ENCODE data around the gene HOXA1. TPM values are rescaled to one million over a fixed set of nuclear protein-coding genes. Genes with fewer than 3 reads are reported as not detected.
A peak's percentile ranks its signal among the peaks of the same experiment; 100 is the strongest.

HOXA1 gene
- polyA plus RNA-seq, 4 donors: 0.49 to 4.5 (median 0.81) TPM; not detected in 1

- Histone ChIP-seq H3K27ac (ENCODE audit: low read depth in 1 of 3, low read length in 2 of 3) (peak overlapping the region in 2 of 3 donors; percentile 67 to 88), H3K4me1 (ENCODE audit: control insufficient read depth in 3 of 3, insufficient read depth in 2 of 3, low read depth in 1 of 3, low read length in 2 of 3) (peaks cover 0 to 54% (median 3%) of the 10 kb centered on the region in 3 donors)
- peak in 1 of 2 donors; percentile 28 for DNase-seq
Measured at GRCh38 chr7:27111751-27112277, 16.0 kb upstream of the HOXA1 start.

DNA sequence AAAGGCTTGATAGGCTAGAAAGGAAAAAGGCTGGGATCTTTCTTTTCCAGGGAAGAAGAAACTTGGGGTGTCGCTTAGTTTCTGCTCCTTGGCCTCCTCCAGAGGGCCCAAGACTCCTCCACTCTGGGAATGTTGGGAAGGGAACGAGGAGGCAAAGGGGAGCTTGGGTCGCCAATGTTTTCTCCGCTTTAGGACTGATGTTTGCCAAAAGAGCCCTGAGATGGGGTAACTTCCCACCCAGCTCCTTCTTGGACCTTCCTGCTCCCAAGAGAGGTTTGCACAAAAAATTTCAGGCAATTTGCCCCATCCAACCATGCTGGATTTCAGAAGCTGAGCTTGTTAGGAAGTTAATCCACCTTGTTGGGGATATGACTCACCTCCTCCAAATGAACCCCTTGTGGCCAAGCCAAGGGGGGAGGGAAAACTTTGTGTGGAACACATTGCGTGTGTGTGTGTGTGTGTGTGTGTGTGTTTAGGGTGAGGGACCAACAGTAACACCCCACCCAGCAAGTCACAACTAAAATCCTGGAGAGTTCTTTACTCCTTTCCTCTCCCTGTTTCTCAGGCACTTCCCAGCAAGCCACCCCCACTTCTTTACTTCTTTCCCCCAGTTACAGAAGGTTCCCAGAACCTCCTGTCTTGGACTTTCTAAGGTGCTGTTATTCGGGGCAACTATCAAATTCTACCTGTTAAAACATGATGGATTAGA is 15.4 kb upstream of the HOXA1 start:
- no peak for FAIRE-seq
- DNase-seq: peak in 1 of 2 donors; percentile 41
- H3K4me3 ChIP-seq (ENCODE audit: low read depth in 1 of 3, low read length in 3 of 3): peak overlapping the region in 1 of 3 donors; percentile 24

More at GRCh38 chr7:27111751-27112277, 16.0 kb upstream of the HOXA1 start:
- peaks cover 0 to 71% (median 0%) of the 10 kb centered on the region in 3 donors for H3K27me3 ChIP-seq (ENCODE audit: control insufficient read depth in 3 of 3, insufficient read depth in 3 of 3, low read length in 3 of 3)
- H3K9me3 ChIP-seq (ENCODE audit: control insufficient read depth in 2 of 2, insufficient read depth in 1 of 2, low read depth in 1 of 2, low read length in 1 of 2): no peaks in the 10 kb centered on the region
- H3K36me3 ChIP-seq (ENCODE audit: control insufficient read depth in 3 of 3, insufficient read depth in 2 of 3, low read depth in 1 of 3, low read length in 3 of 3): peaks cover 0 to 33% (median 0%) of the 10 kb centered on the region in 3 donors
- FAIRE-seq: no peak
- peak overlapping the region in 1 of 3 donors; percentile 24 for H3K4me3 ChIP-seq (ENCODE audit: low read depth in 1 of 3, low read length in 3 of 3)
- WGBS, 3 donors: 55 to 78% (median 75%) methylated on average over 4 of the region's 4 CpGs

DNA sequence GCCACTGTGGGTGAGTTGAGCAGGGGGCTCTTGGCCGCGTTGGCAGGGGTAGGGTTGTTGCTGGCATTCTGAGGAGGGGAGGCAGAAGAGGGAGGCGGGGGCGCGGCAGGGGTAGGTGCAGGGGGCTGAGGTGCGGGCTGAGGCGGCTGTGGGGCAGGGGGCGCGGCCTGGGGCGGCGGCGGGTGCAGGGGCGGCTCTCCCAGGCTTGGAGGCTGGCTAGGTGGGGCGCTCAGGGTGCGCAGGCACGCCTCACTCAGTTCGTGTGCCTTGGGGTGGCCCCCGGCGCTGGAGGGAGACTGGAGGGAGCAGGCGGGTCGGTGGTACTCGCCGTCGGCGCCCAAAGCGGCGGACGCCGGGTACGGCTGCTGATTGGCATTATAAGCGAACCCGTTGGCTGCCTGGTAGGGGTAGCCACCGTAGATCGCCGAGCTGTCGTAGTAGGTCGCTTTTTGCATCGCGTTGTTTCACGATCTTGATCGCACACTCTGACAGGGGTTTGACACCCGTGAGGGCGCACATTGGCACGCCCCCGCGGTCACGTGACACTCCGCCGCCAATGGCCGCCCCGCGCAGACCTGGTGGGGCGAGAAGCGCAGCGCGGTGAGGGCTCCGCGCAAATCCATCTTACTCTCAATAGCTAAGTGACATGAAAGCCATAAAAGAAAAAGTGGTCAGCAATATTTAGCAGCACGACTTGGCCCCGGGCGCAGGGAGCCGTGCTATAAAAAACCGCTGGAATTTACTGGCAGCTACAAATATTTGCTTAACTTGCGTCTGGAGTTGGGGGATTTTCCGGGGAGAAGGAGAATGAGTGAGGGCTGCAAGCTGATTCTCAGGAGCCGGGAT is 14.6 kb upstream of the HOXA1 start:
- peaks cover 0 to 43% (median 3%) of the 10 kb centered on the region in 3 donors for H3K4me1 ChIP-seq (ENCODE audit: control insufficient read depth in 3 of 3, insufficient read depth in 2 of 3, low read depth in 1 of 3, low read length in 2 of 3)
- FAIRE-seq: no peak
- H3K9me3 ChIP-seq (ENCODE audit: control insufficient read depth in 2 of 2, insufficient read depth in 1 of 2, low read depth in 1 of 2, low read length in 1 of 2): no peaks in the 10 kb centered on the region
- H3K36me3 ChIP-seq (ENCODE audit: control insufficient read depth in 3 of 3, insufficient read depth in 2 of 3, low read depth in 1 of 3, low read length in 3 of 3): peaks cover 0 to 31% (median 0%) of the 10 kb centered on the region in 3 donors
- H3K4me3 ChIP-seq (ENCODE audit: low read depth in 1 of 3, low read length in 3 of 3): peak overlapping the region in 1 of 3 donors; percentile 24
- DNase-seq: peak in 1 of 2 donors; percentile 77
- peaks cover 0 to 73% (median 2%) of the 10 kb centered on the region in 3 donors for H3K27me3 ChIP-seq (ENCODE audit: control insufficient read depth in 3 of 3, insufficient read depth in 3 of 3, low read length in 3 of 3)
- peak overlapping the region in 2 of 3 donors; percentile 88 to 96 for H3K27ac ChIP-seq (ENCODE audit: low read depth in 1 of 3, low read length in 2 of 3)
- 54 to 74% (median 66%) methylated on average over 52 to 66 of the region's 66 CpGs for WGBS, 3 donors

More for the DNA sequence above, 15.4 kb upstream of the HOXA1 start:
- Histone ChIP-seq H3K36me3 (ENCODE audit: control insufficient read depth in 3 of 3, insufficient read depth in 2 of 3, low read depth in 1 of 3, low read length in 3 of 3) (peaks cover 0 to 36% (median 0%) of the 10 kb centered on the region in 3 donors), H3K27ac (ENCODE audit: low read depth in 1 of 3, low read length in 2 of 3) (peak overlapping the region in 2 of 3 donors; percentile 67 to 88), H3K27me3 (ENCODE audit: control insufficient read depth in 3 of 3, insufficient read depth in 3 of 3, low read length in 3 of 3) (peaks cover 0 to 74% (median 0%) of the 10 kb centered on the region in 3 donors), H3K4me1 (ENCODE audit: control insufficient read depth in 3 of 3, insufficient read depth in 2 of 3, low read depth in 1 of 3, low read length in 2 of 3) (peaks cover 0 to 51% (median 3%) of the 10 kb centered on the region in 3 donors), H3K9me3 (ENCODE audit: control insufficient read depth in 2 of 2, insufficient read depth in 1 of 2, low read depth in 1 of 2, low read length in 1 of 2) (no peaks in the 10 kb centered on the region)
- WGBS, 3 donors: 49 to 76% (median 61%) methylated on average over 5 to 6 of the region's 6 CpGs

GRCh38 chr7:27109466-27110185 is 13.8 kb upstream of the HOXA1 start:
- Histone ChIP-seq H3K4me3 (ENCODE audit: low read depth in 1 of 3, low read length in 3 of 3) (no peak overlapping the region), H3K27me3 (ENCODE audit: control insufficient read depth in 3 of 3, insufficient read depth in 3 of 3, low read length in 3 of 3) (peaks cover 0 to 72% (median 2%) of the 10 kb centered on the region in 3 donors), H3K4me1 (ENCODE audit: control insufficient read depth in 3 of 3, insufficient read depth in 2 of 3, low read depth in 1 of 3, low read length in 2 of 3) (peaks cover 0 to 37% (median 3%) of the 10 kb centered on the region in 3 donors), H3K27ac (ENCODE audit: low read depth in 1 of 3, low read length in 2 of 3) (peak overlapping the region in 2 of 3 donors; percentile 73 to 96), H3K9me3 (ENCODE audit: control insufficient read depth in 2 of 2, insufficient read depth in 1 of 2, low read depth in 1 of 2, low read length in 1 of 2) (no peaks in the 10 kb centered on the region), H3K36me3 (ENCODE audit: control insufficient read depth in 3 of 3, insufficient read depth in 2 of 3, low read depth in 1 of 3, low read length in 3 of 3) (peaks cover 0 to 30% (median 0%) of the 10 kb centered on the region in 3 donors)
- no peak for FAIRE-seq
- WGBS, 3 donors: 78 to 88% (median 81%) methylated on average over 4 of the region's 4 CpGs
- DNase-seq: no peak

DNA sequence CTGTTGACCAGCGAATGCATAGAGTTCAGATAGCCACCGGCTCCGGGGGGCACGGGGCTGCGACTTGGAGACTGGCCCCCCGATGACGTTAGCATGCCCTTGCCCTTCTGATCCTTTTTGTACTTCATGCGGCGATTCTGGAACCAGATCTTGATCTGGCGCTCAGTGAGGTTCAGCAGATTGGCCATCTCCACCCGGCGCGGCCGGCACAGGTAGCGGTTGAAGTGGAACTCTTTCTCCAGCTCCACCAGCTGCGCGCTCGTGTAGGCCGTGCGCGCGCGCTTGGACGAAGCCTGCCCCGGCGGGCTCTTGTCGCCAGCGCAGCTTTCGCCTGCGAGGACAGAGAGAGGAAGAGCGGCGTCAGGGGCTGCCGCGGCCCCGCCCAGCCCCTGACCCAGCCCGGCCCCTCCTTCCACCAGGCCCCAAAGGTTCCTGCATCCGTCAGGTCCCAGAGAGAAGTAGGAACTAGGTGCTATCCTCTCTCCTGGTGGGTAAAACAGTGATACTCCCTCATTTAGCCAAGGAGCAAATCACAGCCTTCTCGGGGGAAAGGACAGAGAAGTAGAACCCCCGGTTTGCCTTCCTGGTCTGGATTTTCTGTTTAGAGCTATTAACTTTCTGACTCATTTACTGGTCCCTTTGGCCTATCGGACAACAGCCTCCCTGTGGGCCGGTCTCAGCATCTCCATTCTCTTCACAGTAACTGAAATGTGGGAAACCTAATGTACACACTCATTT is 12.8 kb upstream of the HOXA1 start:
- Histone ChIP-seq H3K27ac (ENCODE audit: low read depth in 1 of 3, low read length in 2 of 3) (peak overlapping the region in 2 of 3 donors; percentile 73 to 96), H3K9me3 (ENCODE audit: control insufficient read depth in 2 of 2, insufficient read depth in 1 of 2, low read depth in 1 of 2, low read length in 1 of 2) (no peaks in the 10 kb centered on the region), H3K36me3 (ENCODE audit: control insufficient read depth in 3 of 3, insufficient read depth in 2 of 3, low read depth in 1 of 3, low read length in 3 of 3) (peaks cover 0 to 30% (median 0%) of the 10 kb centered on the region in 3 donors), H3K27me3 (ENCODE audit: control insufficient read depth in 3 of 3, insufficient read depth in 3 of 3, low read length in 3 of 3) (peaks cover 0 to 76% (median 2%) of the 10 kb centered on the region in 3 donors), H3K4me3 (ENCODE audit: low read depth in 1 of 3, low read length in 3 of 3) (peak overlapping the region in 1 of 3 donors; percentile 27), H3K4me1 (ENCODE audit: control insufficient read depth in 3 of 3, insufficient read depth in 2 of 3, low read depth in 1 of 3, low read length in 2 of 3) (peaks cover 0 to 34% (median 3%) of the 10 kb centered on the region in 3 donors)
- DNase-seq (peak in 1 of 2 donors; percentile 63), FAIRE-seq (no peak)
- 49 to 85% (median 66%) methylated on average over 38 to 41 of the region's 41 CpGs for WGBS, 3 donors

- Histone ChIP-seq H3K4me3 (ENCODE audit: low read depth in 1 of 3, low read length in 3 of 3) (peak overlapping the region in 1 of 3 donors; percentile 27), H3K27me3 (ENCODE audit: control insufficient read depth in 3 of 3, insufficient read depth in 3 of 3, low read length in 3 of 3) (peaks cover 0 to 79% (median 9%) of the 10 kb centered on the region in 3 donors), H3K4me1 (ENCODE audit: control insufficient read depth in 3 of 3, insufficient read depth in 2 of 3, low read depth in 1 of 3, low read length in 2 of 3) (peaks cover 0 to 31% (median 3%) of the 10 kb centered on the region in 3 donors), H3K36me3 (ENCODE audit: control insufficient read depth in 3 of 3, insufficient read depth in 2 of 3, low read depth in 1 of 3, low read length in 3 of 3) (peaks cover 0 to 30% (median 0%) of the 10 kb centered on the region in 3 donors), H3K9me3 (ENCODE audit: control insufficient read depth in 2 of 2, insufficient read depth in 1 of 2, low read depth in 1 of 2, low read length in 1 of 2) (no peaks in the 10 kb centered on the region), H3K27ac (ENCODE audit: low read depth in 1 of 3, low read length in 2 of 3) (peak overlapping the region; percentile 9 to 96 (median 73))
- FAIRE-seq (no peak), DNase-seq (peak in 1 of 2 donors; percentile 32)
- WGBS, 3 donors: 56 to 84% (median 74%) methylated on average over 46 to 47 of the region's 47 CpGs
Measured at GRCh38 chr7:27107391-27108381, 11.9 kb upstream of the HOXA1 start.

All from small intestine (tissue), 7 donors.